Measurements from ENCODE around the gene GALE.

DNA sequence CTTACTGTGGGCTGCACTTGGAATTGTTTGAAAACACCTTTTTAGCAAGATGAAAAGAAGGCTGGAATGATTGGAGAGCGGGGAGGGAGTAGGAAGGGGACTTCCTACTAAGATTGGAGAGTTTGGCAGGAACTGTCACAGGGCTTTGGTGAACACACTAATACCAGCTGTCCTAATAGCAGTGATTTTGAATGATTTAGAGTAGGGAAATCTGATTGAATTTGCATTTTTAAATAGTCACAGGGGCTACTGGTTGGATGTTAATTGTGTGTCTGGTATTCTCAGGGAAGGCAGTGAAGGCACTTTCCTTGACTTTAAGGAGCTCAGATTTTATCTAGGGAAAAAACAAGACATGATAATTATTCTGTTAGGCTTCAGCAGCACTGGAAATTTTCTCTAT lies 27.2 kb upstream of the GALE start:
- TF ChIP-seq POLR2A (IDR thresholded peaks at IDR 0.05) (no peak), CTCF (IDR thresholded peaks at IDR 0.05) (no peak)

All from prostate gland (tissue), 2 donors.